B cell (primary cell): Measurements from ENCODE around the gene HAT1. TPM values are rescaled to one million over a fixed set of nuclear protein-coding genes. Genes with fewer than 3 reads are reported as not detected.

Experiments
- ATAC-seq: fragments of 200-7000 bp; cut with Tn5 transposase; one replicate; pipeline ENCODE4 v1.10.0; 2021; ENCODE audit warnings: low read depth, mild to moderate bottlenecking, moderate number of reproducible peaks, moderate library complexity
- CTCF ChIA-PET: fragments of 350-600 bp; sonication (Branson Sonifier 250); formaldehyde crosslinking; loops from one replicate; lab custom pipeline; 2021; ENCODE audit warnings: antibody characterized with exemption, inconsistent platforms; lab: Charles Lee
- POLR2A ChIA-PET: fragments of 350-600 bp; sonication (Branson Sonifier 250); formaldehyde crosslinking; loops from one replicate; lab custom pipeline; 2021; ENCODE audit warnings: antibody characterized with exemption; lab: Charles Lee
- DNase-seq: peaks from one replicate; pipeline ENCODE4 v3.0.0; 2013
- H2AFZ ChIP-seq: 2 replicates; pipeline ENCODE4 v1.6.1; 2012; ENCODE audit warnings: mild to moderate bottlenecking, low read depth, low read length; ENCODE audit not compliant: insufficient read depth, poor library complexity, severe bottlenecking
- H3K27ac ChIP-seq, 2 donors: 1 replicate in 1 of 2; 2 replicates in 1 of 2; pipeline ENCODE4 v1.5.1; 2012 to 2013; ENCODE audit warnings: low read length in 2 of 2, mild to moderate bottlenecking in 2 of 2, moderate library complexity in 1 of 2
- H3K27me3 ChIP-seq, 4 experiments: fragments of 200-600 bp in 1 of 4; sonication (generic) in 1 of 4; replicated peaks in 1 of 4; 1 replicate in 2 of 4; 2 replicates in 2 of 4; pipeline versions ENCODE4 v1.6.1 to v1.7.0; 2013 to 2016; ENCODE audit warnings: low read length in 3 of 4, mild to moderate bottlenecking in 2 of 4, mixed read lengths in 1 of 4, moderate library complexity in 1 of 4; ENCODE audit not compliant: insufficient read depth in 4 of 4, control insufficient read depth in 3 of 4; ENCODE audit errors: control extremely low read depth in 1 of 4
- H3K36me3 ChIP-seq, 2 experiments: replicated peaks in 1 of 2; 1 replicate in 1 of 2; 2 replicates in 1 of 2; pipeline versions ENCODE4 v1.6.1 to v1.7.1; 2013; ENCODE audit warnings: low read length in 1 of 2; ENCODE audit not compliant: insufficient read depth in 2 of 2, control insufficient read depth in 1 of 2; ENCODE audit errors: control extremely low read depth in 1 of 2, extremely low read depth in 1 of 2
- H3K4me1 ChIP-seq, 2 donors: fragments of 200-600 bp in 1 of 2; sonication (generic) in 1 of 2; 1 replicate in 1 of 2; 2 replicates in 1 of 2; pipeline versions ENCODE4 v1.5.1 to v1.6.1; 2013 to 2017; ENCODE audit warnings: low read length in 2 of 2; ENCODE audit not compliant: control insufficient read depth in 2 of 2, insufficient read depth in 2 of 2
- H3K4me2 ChIP-seq: replicated peaks from 2 replicates; pipeline ENCODE3; 2012; ENCODE audit warnings: mild to moderate bottlenecking, low read depth, low read length; ENCODE audit not compliant: poor library complexity, severe bottlenecking
- H3K4me3 ChIP-seq, 5 experiments: fragments of 200-600 bp in 1 of 5; sonication (generic) in 1 of 5; 1 replicate in 3 of 5; 2 replicates in 2 of 5; pipeline versions ENCODE4 v1.5.1 to v1.7.0; 2011 to 2016; ENCODE audit warnings: low read length in 4 of 5, mild to moderate bottlenecking in 4 of 5, low read depth in 2 of 5, control low read depth in 1 of 5, moderate library complexity in 1 of 5; ENCODE audit not compliant: insufficient read depth in 1 of 5; ENCODE audit errors: control extremely low read depth in 1 of 5, extremely low read depth in 1 of 5
- H3K79me2 ChIP-seq: fragments of 200-600 bp; sonication (generic); one replicate; pipeline ENCODE4 v1.6.0; 2016; ENCODE audit warnings: low read length; ENCODE audit not compliant: control insufficient read depth, insufficient read depth
- H3K9ac ChIP-seq: fragments of 200-600 bp; sonication (generic); 2 replicates; pipeline ENCODE4 v1.6.1; 2017; ENCODE audit warnings: mild to moderate bottlenecking, low read length, moderate library complexity
- H3K9me3 ChIP-seq, 3 donors: one replicate each; pipeline versions ENCODE4 v1.6.1 to v1.7.1; 2013; ENCODE audit warnings: low read length in 2 of 3; ENCODE audit not compliant: control insufficient read depth in 2 of 3, insufficient read depth in 1 of 3; ENCODE audit errors: control extremely low read depth in 1 of 3
- H4K20me1 ChIP-seq: 2 replicates; pipeline ENCODE4 v1.6.0; 2012; ENCODE audit warnings: mild to moderate bottlenecking, low read length; ENCODE audit not compliant: insufficient read depth, control insufficient read depth, poor library complexity, severe bottlenecking
- H3K27ac Mint-ChIP-seq: one replicate; pipeline ENCODE4 v1.8.0; 2021; ENCODE audit warnings: mixed read lengths
- H3K27me3 Mint-ChIP-seq: one replicate; pipeline ENCODE4 v1.8.0; 2021; ENCODE audit warnings: mixed read lengths
- H3K4me1 Mint-ChIP-seq: one replicate; pipeline ENCODE4 v1.8.0; 2021; ENCODE audit warnings: mixed read lengths
- H3K4me3 Mint-ChIP-seq: one replicate; pipeline ENCODE4 v1.8.0; 2021; ENCODE audit warnings: mixed read lengths
- H3K9me3 Mint-ChIP-seq: one replicate; pipeline ENCODE4 v1.8.0; 2022; ENCODE audit warnings: mixed read lengths; ENCODE audit not compliant: insufficient read depth
- EZH2 ChIP-seq: IDR thresholded peaks from 2 replicates; pipeline ENCODE4 v1.6.1; 2012; ENCODE audit warnings: borderline replicate concordance, low read depth, mild to moderate bottlenecking, moderate library complexity, low read length; ENCODE audit not compliant: insufficient read depth, poor library complexity, severe bottlenecking
- WGBS: methylation state at CpG from one replicate; pipeline ENCODE4 v1.1.5; 2013; ENCODE audit warnings: missing lambda C conversion rate; ENCODE audit not compliant: insufficient coverage; 5-methylcytosine and 5-hydroxymethylcytosine counted together
- intact Hi-C: fragments of 100-400 bp; cut with micrococcal nuclease; formaldehyde crosslinking; loops from one replicate; pipeline ENCODE4 v1.10.0; 2022
- polyA plus RNA-seq: library from polyadenylated mRNA; depleted of rRNA; stranded (reverse); fragments of >200 nt; gene quantifications from 2 replicates; pipeline ENCODE4 v1.2.3, GENCODE V29; 2012
- total RNA-seq, 2 donors: library from RNA; stranded (reverse); fragments of 120-200 nt in 1 of 2; gene quantifications; 1 replicate in 1 of 2; 2 replicates in 1 of 2; pipeline versions ENCODE4 v1.2.3 to v1.2.4, GENCODE V29; 2013 to 2022
- TF ChIP-seq, protein P1 (sequence below): fragments of 200-600 bp; IDR thresholded peaks from one replicate; pipeline ENCODE4 v1.8.0; 2022; ENCODE audit warnings: antibody characterized with exemption, mild to moderate bottlenecking

Gene HAT1
- total and polyA plus RNA-seq, 2 donors (not counting 1 experiment from before 2014, with no cell fraction given), result 12.0 to 25.1 TPM

DNA sequence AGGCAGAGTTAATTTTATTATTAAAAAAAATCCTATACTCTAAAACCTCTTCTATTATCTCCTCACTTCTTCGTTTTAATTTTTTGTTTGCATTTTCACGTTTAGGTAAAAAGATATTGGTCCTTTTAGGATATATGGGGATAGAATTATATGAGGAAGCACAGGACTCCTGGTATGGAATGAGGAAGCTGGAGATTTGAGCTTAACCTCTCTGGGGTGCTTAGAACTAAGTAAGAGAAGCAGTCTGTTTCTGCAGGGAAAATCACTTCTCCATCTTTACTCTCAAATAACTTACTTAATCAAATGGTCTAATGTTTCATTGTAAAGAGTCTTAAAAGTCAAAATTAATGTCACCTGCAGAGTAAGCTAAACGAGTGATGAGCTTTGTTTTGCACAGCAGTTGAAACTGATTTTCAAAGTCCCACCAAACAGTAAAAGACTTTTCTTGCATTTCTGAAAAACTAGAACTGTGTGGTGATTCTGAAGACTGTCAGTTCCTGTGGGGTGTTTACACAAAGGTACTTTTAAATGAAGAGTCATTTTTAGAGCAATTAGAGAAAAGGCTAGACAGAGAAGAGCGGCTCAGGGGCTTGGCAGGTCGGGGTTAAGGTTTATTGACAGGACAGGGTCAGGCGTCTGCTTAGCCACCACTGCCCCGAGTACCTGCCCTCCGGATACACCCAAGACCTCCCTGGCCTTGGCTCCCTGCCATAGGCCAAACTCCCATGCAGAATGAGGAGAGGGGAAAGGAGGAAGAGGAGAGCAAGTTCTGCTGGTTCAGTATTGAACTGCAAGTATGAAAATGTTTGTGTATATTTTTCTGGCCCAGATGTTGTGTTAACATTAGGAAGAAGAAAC is 99.0 kb downstream of the HAT1 start:
- Histone ChIP-seq H3K9ac (no peak overlapping the region), H3K4me1 (no peaks in the 10 kb centered on the region), H4K20me1 (no peaks in the 10 kb centered on the region), H3K36me3 (no peaks in the 10 kb centered on the region), H3K79me2 (no peaks in the 10 kb centered on the region), H3K4me2 (no peak overlapping the region), H3K4me3 (no peak overlapping the region), H3K27me3 (no peaks in the 10 kb centered on the region), H3K27ac (no peak overlapping the region), H3K9me3 (no peaks in the 10 kb centered on the region), H2AFZ (no peak overlapping the region)
- CTCF ChIA-PET, result no interaction called here
- 90% methylated on average over 2 of the region's 8 CpGs for WGBS
- DNase-seq (no peak), ATAC-seq (no peak)
- H3K27me3 Mint-ChIP-seq, result no peaks in the 10 kb centered on the region
- TF ChIP-seq, protein P1, sequence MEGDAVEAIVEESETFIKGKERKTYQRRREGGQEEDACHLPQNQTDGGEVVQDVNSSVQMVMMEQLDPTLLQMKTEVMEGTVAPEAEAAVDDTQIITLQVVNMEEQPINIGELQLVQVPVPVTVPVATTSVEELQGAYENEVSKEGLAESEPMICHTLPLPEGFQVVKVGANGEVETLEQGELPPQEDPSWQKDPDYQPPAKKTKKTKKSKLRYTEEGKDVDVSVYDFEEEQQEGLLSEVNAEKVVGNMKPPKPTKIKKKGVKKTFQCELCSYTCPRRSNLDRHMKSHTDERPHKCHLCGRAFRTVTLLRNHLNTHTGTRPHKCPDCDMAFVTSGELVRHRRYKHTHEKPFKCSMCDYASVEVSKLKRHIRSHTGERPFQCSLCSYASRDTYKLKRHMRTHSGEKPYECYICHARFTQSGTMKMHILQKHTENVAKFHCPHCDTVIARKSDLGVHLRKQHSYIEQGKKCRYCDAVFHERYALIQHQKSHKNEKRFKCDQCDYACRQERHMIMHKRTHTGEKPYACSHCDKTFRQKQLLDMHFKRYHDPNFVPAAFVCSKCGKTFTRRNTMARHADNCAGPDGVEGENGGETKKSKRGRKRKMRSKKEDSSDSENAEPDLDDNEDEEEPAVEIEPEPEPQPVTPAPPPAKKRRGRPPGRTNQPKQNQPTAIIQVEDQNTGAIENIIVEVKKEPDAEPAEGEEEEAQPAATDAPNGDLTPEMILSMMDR, result no peak
- no peak for TF ChIP-seq EZH2
- no peak overlapping the region for H3K4me3 Mint-ChIP-seq
- no peak overlapping the region for H3K27ac Mint-ChIP-seq
- intact Hi-C loops, result no loop called here
- POLR2A ChIA-PET, result no interaction called here
- H3K9me3 Mint-ChIP-seq, result no peaks in the 10 kb centered on the region
- H3K4me1 Mint-ChIP-seq, result no peaks in the 10 kb centered on the region

DNA sequence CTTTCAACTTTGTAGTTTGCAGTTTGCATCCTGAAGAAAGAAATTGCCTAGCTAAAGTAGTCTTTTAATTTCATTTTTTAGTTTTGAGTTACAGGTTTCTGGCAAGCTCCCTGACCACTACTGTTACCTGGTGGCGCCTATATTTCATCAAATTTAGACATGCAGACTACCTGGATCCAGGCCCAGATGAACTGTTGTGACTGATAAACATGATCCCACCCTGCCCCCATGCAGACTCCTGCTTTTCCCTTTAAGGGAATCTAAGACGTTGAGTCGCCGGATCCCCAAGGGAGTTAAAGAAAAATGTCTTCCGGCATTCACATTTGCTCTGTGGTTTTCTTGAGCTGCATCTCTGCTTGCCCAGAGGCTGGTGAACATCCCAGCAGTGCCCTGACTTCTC is 99.7 kb downstream of the HAT1 start:
- H3K9ac ChIP-seq, result no peak overlapping the region
- Mint-ChIP-seq H3K9me3 (no peaks in the 10 kb centered on the region), H3K27me3 (no peaks in the 10 kb centered on the region), H3K4me1 (no peaks in the 10 kb centered on the region), H3K4me3 (no peak overlapping the region), H3K27ac (no peak overlapping the region)
- H3K4me2 ChIP-seq, result no peak overlapping the region
- H4K20me1 ChIP-seq, result no peaks in the 10 kb centered on the region
- no peak overlapping the region for H3K4me3 ChIP-seq
- ATAC-seq, result no peak
- H3K27ac ChIP-seq, result no peak overlapping the region
- CTCF ChIA-PET, result no interaction called here
- DNase-seq, result no peak
- H3K79me2 ChIP-seq, result no peaks in the 10 kb centered on the region
- TF ChIP-seq EZH2, result no peak
- TF ChIP-seq, protein P1, result no peak
- intact Hi-C loops, result no loop called here
- no peak overlapping the region for H2AFZ ChIP-seq
- H3K4me1 ChIP-seq, result no peaks in the 10 kb centered on the region
- H3K9me3 ChIP-seq, result no peaks in the 10 kb centered on the region
- 72% methylated on average over 5 of the region's 5 CpGs for WGBS
- H3K27me3 ChIP-seq, result no peaks in the 10 kb centered on the region
- POLR2A ChIA-PET, result no interaction called here
- H3K36me3 ChIP-seq, result no peaks in the 10 kb centered on the region
